ENCODE data around the gene C6orf89. TPM values are rescaled to one million over a fixed set of nuclear protein-coding genes. Genes with fewer than 3 reads are reported as not detected.

C6orf89 gene
- total RNA-seq, 1 experiment from 2014 or later: 22.6 TPM

DNA sequence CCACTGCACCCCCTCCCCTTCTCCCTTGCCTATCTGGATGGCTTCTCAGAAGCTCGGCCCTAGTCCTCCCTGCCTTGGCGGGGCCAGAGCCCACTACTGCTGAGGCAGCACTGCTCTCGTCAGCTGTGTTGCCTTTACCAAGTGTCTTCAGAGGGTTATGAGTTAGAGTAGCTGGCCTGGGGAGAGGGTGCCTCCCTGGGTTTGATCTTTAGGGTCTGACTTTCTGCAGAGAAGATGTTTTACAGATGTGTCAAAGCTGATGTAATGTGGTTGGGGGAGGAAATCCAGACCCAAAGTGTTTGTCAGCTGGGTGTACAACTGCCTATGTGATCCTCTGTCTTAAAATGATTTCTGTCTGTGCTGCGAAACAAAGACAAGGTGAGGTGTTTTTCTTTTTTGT is 38.4 kb downstream of the C6orf89 start:
- POLR2A ChIA-PET (ENCODE audit: low non-redundant PET): no interaction called here
- Histone ChIP-seq H3K36me3 (ENCODE audit: insufficient read depth, low read length, poor library complexity, severe bottlenecking) (no peaks in the 10 kb centered on the region), H3K4me1 (ENCODE audit: insufficient read depth, low read length, poor library complexity, severe bottlenecking) (no peaks in the 10 kb centered on the region), H3K27ac (ENCODE audit: low read depth, low read length, poor library complexity, severe bottlenecking) (no peak overlapping the region), H3K4me3 (ENCODE audit: low read depth, low read length, poor library complexity, severe bottlenecking) (no peak overlapping the region), H3K9me3 (ENCODE audit: low read depth, low read length, poor library complexity, severe bottlenecking) (no peaks in the 10 kb centered on the region), H3K27me3 (replicated peaks; ENCODE audit: insufficient read depth, low read depth, low read length, poor library complexity) (no peaks in the 10 kb centered on the region)
- TF ChIP-seq EZH2 (IDR thresholded peaks at IDR 0.05; ENCODE audit: borderline replicate concordance, low read depth, low read length, poor library complexity, severe bottlenecking): no peak
- TF ChIP-seq CTCF (conservative IDR thresholded peaks at IDR 0.05; ENCODE audit: low read depth, low read length): no peak
- BruUV-seq (replicated peaks): no TSS peak
- no peak for DNase-seq (ENCODE audit: low spot score)
- CTCF ChIA-PET: no interaction called here
- intact Hi-C loops (cut with micrococcal nuclease; ENCODE audit: unreplicated experiment): no loop called here

DNA sequence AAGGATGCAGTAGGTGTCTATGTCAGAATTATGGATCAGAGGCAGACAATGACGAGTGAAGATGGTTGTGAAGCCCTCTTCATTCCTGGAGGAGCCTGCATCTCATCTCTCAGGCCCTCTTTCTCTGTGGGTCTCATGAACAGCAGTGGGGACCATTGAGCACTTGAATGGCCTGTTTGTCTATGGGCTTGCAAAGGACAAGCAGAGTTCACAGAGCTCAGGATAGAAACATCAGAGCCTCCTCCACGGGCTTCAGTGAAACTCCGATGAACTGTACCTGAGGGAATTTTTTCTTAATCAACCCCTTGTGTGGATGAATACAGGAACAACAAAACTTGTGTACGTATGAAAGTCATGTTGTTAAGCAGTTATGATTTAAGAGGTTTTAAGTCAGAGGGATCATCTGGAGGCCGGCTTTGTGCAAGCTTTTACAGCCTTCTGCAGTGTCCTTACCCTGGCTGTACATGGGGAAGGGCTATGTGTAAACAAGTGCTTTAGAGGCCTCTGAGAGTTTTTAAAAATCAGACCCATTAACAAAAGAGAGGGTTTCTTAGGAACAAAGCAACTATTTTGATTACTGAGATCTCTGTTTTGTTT is 39.1 kb downstream of the C6orf89 start:
- TF ChIP-seq EZH2 (IDR thresholded peaks at IDR 0.05; ENCODE audit: borderline replicate concordance, low read depth, low read length, poor library complexity, severe bottlenecking): no peak
- no peak for TF ChIP-seq CTCF (conservative IDR thresholded peaks at IDR 0.05; ENCODE audit: low read depth, low read length)
- no peak overlapping the region for H3K4me3 ChIP-seq (ENCODE audit: low read depth, low read length, poor library complexity, severe bottlenecking)
- H3K27me3 ChIP-seq (replicated peaks; ENCODE audit: insufficient read depth, low read depth, low read length, poor library complexity): no peaks in the 10 kb centered on the region
- POLR2A ChIA-PET (ENCODE audit: low non-redundant PET): no interaction called here
- H3K4me1 ChIP-seq (ENCODE audit: insufficient read depth, low read length, poor library complexity, severe bottlenecking): peaks cover 5% of the 10 kb centered on the region
- H3K9me3 ChIP-seq (ENCODE audit: low read depth, low read length, poor library complexity, severe bottlenecking): no peaks in the 10 kb centered on the region
- no peak for DNase-seq (ENCODE audit: low spot score)
- intact Hi-C loops (cut with micrococcal nuclease; ENCODE audit: unreplicated experiment): no loop called here
- CTCF ChIA-PET: no interaction called here
- H3K27ac ChIP-seq (ENCODE audit: low read depth, low read length, poor library complexity, severe bottlenecking): no peak overlapping the region
- BruUV-seq (replicated peaks): no TSS peak
- H3K36me3 ChIP-seq (ENCODE audit: insufficient read depth, low read length, poor library complexity, severe bottlenecking): no peaks in the 10 kb centered on the region

DNA sequence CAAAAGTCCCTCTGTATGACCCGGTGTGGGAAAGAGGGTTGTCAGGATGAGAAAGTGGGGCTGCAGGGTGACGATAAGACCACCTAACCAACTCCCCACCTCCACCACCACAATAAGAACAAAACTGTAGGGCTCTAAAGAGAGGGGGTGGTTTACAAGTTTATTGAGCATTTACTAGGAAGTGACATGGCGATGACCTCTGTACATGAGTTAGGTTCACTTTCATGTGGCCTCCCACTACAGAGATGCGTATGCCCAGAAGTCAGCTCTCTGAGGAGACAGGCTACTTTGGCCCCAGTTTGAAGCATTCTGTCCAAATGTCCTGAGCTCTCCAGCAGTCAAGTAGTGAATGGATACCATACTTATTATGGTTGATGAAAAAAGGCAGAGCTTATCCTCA is 40.1 kb downstream of the C6orf89 start:
- no peak overlapping the region for H3K4me3 ChIP-seq (ENCODE audit: low read depth, low read length, poor library complexity, severe bottlenecking)
- POLR2A ChIA-PET (ENCODE audit: low non-redundant PET): no interaction called here
- intact Hi-C loops (cut with micrococcal nuclease; ENCODE audit: unreplicated experiment): no loop called here

More for the DNA sequence above, 40.1 kb downstream of the C6orf89 start:
- BruUV-seq (replicated peaks): no TSS peak
- Histone ChIP-seq H3K27me3 (replicated peaks; ENCODE audit: insufficient read depth, low read depth, low read length, poor library complexity) (no peaks in the 10 kb centered on the region), H3K9me3 (ENCODE audit: low read depth, low read length, poor library complexity, severe bottlenecking) (no peaks in the 10 kb centered on the region), H3K36me3 (ENCODE audit: insufficient read depth, low read length, poor library complexity, severe bottlenecking) (no peaks in the 10 kb centered on the region), H3K4me1 (ENCODE audit: insufficient read depth, low read length, poor library complexity, severe bottlenecking) (peaks cover 7% of the 10 kb centered on the region), H3K27ac (ENCODE audit: low read depth, low read length, poor library complexity, severe bottlenecking) (no peak overlapping the region)
- TF ChIP-seq CTCF (conservative IDR thresholded peaks at IDR 0.05; ENCODE audit: low read depth, low read length) (no peak), EZH2 (IDR thresholded peaks at IDR 0.05; ENCODE audit: borderline replicate concordance, low read depth, low read length, poor library complexity, severe bottlenecking) (no peak)
- no peak for DNase-seq (ENCODE audit: low spot score)
- CTCF ChIA-PET: no interaction called here
